Heart right ventricle (tissue), 16 donors: ENCODE measurements around the gene ZNF385C. TPM values are rescaled to one million over a fixed set of nuclear protein-coding genes. Genes with fewer than 3 reads are reported as not detected.

ENCODE experiments used
- ATAC-seq, 8 donors: fragments of 200-7000 bp; cut with Tn5 transposase; one replicate each; pipeline ENCODE4 v1.9.1; 2020; ENCODE audit warnings: mild to moderate bottlenecking in 8 of 8, moderate library complexity in 8 of 8, moderate number of reproducible peaks in 1 of 8
- DNase-seq, 2 donors: peaks; one replicate each; pipeline ENCODE4 v3.0.0-alpha.2; 2020
- H3K27ac ChIP-seq, 10 donors: fragments of 200-600 bp; sonication (generic) in 2 of 10; one replicate each; pipeline versions ENCODE4 v1.5.0 to v1.8.0; 2020 to 2022; ENCODE audit warnings: mild to moderate bottlenecking in 3 of 10
- H3K27me3 ChIP-seq, 7 donors: fragments of 200-600 bp; one replicate each; pipeline ENCODE4 v1.8.0; 2021 to 2022; ENCODE audit warnings: mild to moderate bottlenecking in 2 of 7
- H3K36me3 ChIP-seq, 9 donors: fragments of 200-600 bp; sonication (generic) in 1 of 9; one replicate each; pipeline versions ENCODE4 v1.5.0 to v1.8.0; 2020 to 2022; ENCODE audit warnings: mild to moderate bottlenecking in 2 of 9
- H3K4me1 ChIP-seq, 9 donors: fragments of 200-600 bp; sonication (generic) in 1 of 9; one replicate each; pipeline versions ENCODE4 v1.5.0 to v1.8.0; 2020 to 2022; ENCODE audit warnings: mild to moderate bottlenecking in 4 of 9
- H3K4me3 ChIP-seq, 10 donors: fragments of 200-600 bp; sonication (generic) in 2 of 10; one replicate each; pipeline versions ENCODE4 v1.5.0 to v1.8.0; 2020 to 2022; ENCODE audit warnings: mild to moderate bottlenecking in 7 of 10, moderate library complexity in 2 of 10
- H3K9me3 ChIP-seq, 11 donors: fragments of 200-600 bp in 10 of 11; sonication (generic) in 2 of 11; one replicate each; pipeline versions ENCODE4 v1.5.0 to v1.8.0; 2013 to 2022; ENCODE audit warnings: mild to moderate bottlenecking in 2 of 11, control low read depth in 1 of 11, moderate library complexity in 1 of 11
- CTCF ChIP-seq, 9 donors: fragments of 200-600 bp; sonication (generic) in 2 of 9; IDR thresholded peaks; one replicate each; pipeline versions ENCODE4 v1.5.0 to v1.8.0; 2021 to 2022; ENCODE audit warnings: antibody characterized with exemption in 9 of 9, mild to moderate bottlenecking in 5 of 9, moderate library complexity in 1 of 9
- WGBS, 2 donors: extraction: QIAGEN DNeasy Blood & Tissue Kit; methylation state at CpG; one replicate each; pipeline ENCODE4 v1.1.7; 2013; ENCODE audit warnings: inconsistent platforms in 1 of 2; 5-methylcytosine and 5-hydroxymethylcytosine counted together
- intact Hi-C, 10 donors: fragments of 100-400 bp; cut with DNase I; formaldehyde crosslinking; loops; one replicate each; pipeline versions ENCODE4 v1.11.1 to v1.14.2; 2022
- polyA plus RNA-seq, 2 donors: library from polyadenylated mRNA; stranded (reverse); fragments of 200-250 nt; gene quantifications; one replicate each; pipeline ENCODE4 v1.2.3, GENCODE V29; 2013
- total RNA-seq, 10 donors: library from RNA; stranded (reverse); fragmentation: NEBNext Ultra II Directional in 3 of 10; extraction: Animal tissue kit (Norgen Biotek cat#: 25700) in 3 of 10; gene quantifications; one replicate each; pipeline versions ENCODE4 v1.2.1 to v1.2.4, GENCODE V29; 2021 to 2023
- donor health status: Arrhythmogenic right ventricular cardiomyopathy.
- donor health status: ischemic (EF 13 %, LVEDD 7.1; RV severe dilation, severe dysfunction).
- donor health status: healthy with polysubstance abuse.
- donor health status: DM: no; HTN: yes; CAD: no.
- donor health status: DM: no; HTN: no; CAD: no.
- donor health status: ischemic (EF 25% LVEDD 6.9; RV normal size, moderate dysfunction).
- donor health status: ischemic (EF 25% LVEDD 5.7; RV mildly dilated, moderate dysfunction).
- donor health status: healthy.
- donor health status: DM: yes; HTN: yes; CAD: no.
- donor health status: Ischemic cardiomyopathy.
- donor health status: ischemic (EF 35%, LVEDD 5.7; RV mildly dilated, moderate dysfunction).
- donor health status: nonischemic (EF 11% LVEDD 7.7; RV severe dilation, severe dysfunction).
- donor health status: DM: yes; HTN: yes; CAD: no.
- donor health status: PGD.
- donor health status: ischemic (EF 29% LVEDD 5.4; RV normal size, mild dysfunction).
- donor health status: nonischemic (EF 23%, LVEDD 6.1; RV moderate dilation, normal function).

Gene ZNF385C
- total and polyA plus RNA-seq, 12 donors = 0.09 to 0.56 (median 0.24) TPM; not detected in 1

DNA sequence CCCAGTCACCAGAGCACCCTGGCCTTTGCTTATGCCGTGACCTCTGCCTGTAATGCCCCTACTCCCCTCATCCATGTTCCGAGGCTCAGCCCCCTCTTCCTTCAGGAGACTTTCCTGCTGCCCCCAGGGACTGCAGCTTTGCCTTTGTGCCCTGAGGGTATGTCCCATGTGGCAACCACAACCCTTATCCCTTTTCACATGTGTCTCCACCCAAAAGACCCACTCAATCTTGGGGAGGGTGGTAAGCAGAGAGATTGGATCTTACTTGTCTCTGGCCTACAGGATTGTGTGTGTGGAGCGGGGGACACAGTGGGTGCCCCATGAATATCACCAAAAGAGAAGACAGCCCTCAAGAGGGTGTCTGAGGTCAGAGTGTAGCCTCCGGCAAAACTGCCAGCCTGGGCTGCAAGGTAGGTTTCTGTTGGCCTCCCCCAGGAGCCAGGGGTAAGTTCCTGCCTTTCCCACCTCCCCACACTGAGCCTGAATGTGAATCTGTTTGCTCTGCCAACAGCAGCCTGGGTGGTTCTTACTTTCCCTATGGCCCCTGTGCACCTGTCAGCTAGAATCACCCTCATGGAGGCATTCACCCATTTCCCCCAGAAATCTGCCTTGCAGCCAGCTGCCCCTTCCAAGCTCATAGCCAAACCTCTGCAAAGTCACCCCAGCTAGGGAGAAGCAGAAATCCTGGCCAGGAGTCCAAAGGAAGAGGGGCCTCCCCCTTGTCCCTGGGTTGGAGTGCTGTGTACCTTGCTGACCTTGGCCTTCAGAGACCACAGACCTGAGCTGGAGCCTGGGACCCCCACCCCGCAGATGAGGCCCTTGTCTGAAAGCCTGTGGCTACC, 36.4 kb downstream of the ZNF385C start:
- Histone ChIP-seq H3K27me3 (peaks cover 0 to 7% (median 0%) of the 10 kb centered on the region in 7 donors), H3K9me3 (no peaks in the 10 kb centered on the region), H3K36me3 (no peaks in the 10 kb centered on the region), H3K27ac (no peak overlapping the region), H3K4me3 (no peak overlapping the region), H3K4me1 (peaks cover 0 to 9% (median 3%) of the 10 kb centered on the region in 9 donors)
- ATAC-seq (no peak), DNase-seq (no peak)
- no peak for TF ChIP-seq CTCF (IDR thresholded peaks at IDR 0.05)
- WGBS, 2 donors = 69 to 73% methylated on average over 5 of the region's 5 CpGs
- intact Hi-C loops = loop anchor here in 2 of 10 donors (5.0 kb wide), 2 partner anchors 35 kb away; partner anchors contain the start of gene ZNF385C (in 1 of the 2)

DNA sequence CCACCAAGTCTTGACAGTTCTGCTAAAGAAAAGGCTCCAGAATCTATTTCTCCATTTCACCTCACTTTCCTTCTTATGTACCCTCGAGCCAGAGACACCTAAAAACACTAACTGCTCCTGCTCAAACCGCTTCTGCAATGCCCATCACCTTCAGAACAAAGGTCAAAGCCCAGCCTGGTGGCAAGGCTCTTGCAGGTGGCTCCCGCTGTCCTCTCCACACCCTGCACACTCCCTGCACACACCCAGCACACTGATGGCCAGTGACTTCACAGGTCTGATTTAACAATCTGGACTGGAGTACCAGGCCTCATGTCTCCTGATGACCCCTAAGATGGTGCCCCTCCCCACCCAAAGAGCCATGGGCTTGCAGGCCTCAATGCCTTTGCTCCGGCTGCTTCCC, 38.0 kb downstream of the ZNF385C start:
- peaks cover 0 to 9% (median 3%) of the 10 kb centered on the region in 9 donors for H3K4me1 ChIP-seq
- intact Hi-C loops = loop anchor here in 2 of 10 donors (5.0 kb wide), 2 partner anchors 33 to 37 kb away; partner anchors contain the start of gene ZNF385C (in 1 of the 2)
- H3K9me3 ChIP-seq = no peaks in the 10 kb centered on the region
- no peak overlapping the region for H3K4me3 ChIP-seq
- no peak for ATAC-seq
- H3K36me3 ChIP-seq = no peaks in the 10 kb centered on the region
- H3K27me3 ChIP-seq = peaks cover 0 to 18% (median 12%) of the 10 kb centered on the region in 7 donors
- DNase-seq = no peak
- no peak for TF ChIP-seq CTCF (IDR thresholded peaks at IDR 0.05)
- WGBS, 2 donors = 89 to 91% methylated on average over 4 of the region's 4 CpGs
- no peak overlapping the region for H3K27ac ChIP-seq

DNA sequence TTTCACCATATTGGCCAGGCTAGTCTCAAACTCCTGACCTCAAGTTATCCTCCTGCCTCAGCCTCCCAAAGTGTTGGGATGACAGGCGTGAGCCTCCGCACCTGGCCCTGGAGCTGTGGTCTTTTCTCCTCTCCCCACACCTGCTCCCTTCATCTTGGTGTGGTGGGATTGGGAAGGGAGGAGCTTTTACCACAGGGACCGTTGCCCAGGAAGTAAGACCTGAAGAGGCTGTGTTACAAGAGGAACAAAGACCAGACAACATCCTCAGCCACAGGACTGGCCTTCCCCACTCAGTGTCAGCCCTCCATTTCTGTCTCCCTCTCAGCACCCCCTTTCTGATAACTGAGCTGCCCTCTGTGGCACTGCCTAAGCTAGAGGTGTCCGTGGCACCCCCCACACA, 38.5 kb downstream of the ZNF385C start:
- no peak overlapping the region for H3K27ac ChIP-seq
- WGBS, 2 donors = 69 to 72% methylated on average over 4 of the region's 4 CpGs
- peaks cover 0 to 22% (median 14%) of the 10 kb centered on the region in 7 donors for H3K27me3 ChIP-seq
- H3K4me3 ChIP-seq = no peak overlapping the region
- ATAC-seq (no peak), DNase-seq (no peak)
- H3K4me1 ChIP-seq = peaks cover 0 to 9% (median 3%) of the 10 kb centered on the region in 9 donors
- no peak for TF ChIP-seq CTCF (IDR thresholded peaks at IDR 0.05)
- no peaks in the 10 kb centered on the region for H3K36me3 ChIP-seq
- no peaks in the 10 kb centered on the region for H3K9me3 ChIP-seq
- intact Hi-C loops = loop anchor here in 2 of 10 donors (5.0 kb wide), 2 partner anchors 33 to 37 kb away; partner anchors contain the start of gene ZNF385C (in 1 of the 2)

DNA sequence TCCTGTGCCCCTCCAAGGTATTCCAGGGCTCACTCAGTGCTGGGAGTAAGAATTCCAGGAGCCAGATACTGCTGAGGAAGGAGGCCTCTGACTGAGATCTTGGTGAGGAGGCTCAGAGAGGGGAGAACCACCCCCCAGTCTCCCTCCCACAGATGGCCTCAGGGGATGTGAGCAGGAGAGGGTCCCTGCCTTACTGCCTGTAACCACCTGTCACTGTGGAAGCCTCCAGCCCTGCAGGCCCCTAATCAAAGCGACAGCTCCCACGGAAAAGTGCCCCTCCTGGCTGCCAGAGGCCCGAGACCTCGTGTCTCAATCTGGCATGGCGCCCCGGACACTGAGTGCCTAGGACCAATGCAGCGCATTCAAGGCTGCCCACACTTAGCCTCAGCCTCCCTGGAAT, 40.2 kb downstream of the ZNF385C start:
- TF ChIP-seq CTCF (IDR thresholded peaks at IDR 0.05) = no peak
- ATAC-seq (no peak), DNase-seq (no peak)
- intact Hi-C loops = no loop called here
- Histone ChIP-seq H3K9me3 (no peaks in the 10 kb centered on the region), H3K36me3 (no peaks in the 10 kb centered on the region), H3K4me1 (peaks cover 0 to 3% (median 0%) of the 10 kb centered on the region in 9 donors), H3K27ac (no peak overlapping the region), H3K4me3 (no peak overlapping the region), H3K27me3 (peaks cover 0 to 39% (median 31%) of the 10 kb centered on the region in 7 donors)
- 59 to 67% methylated on average over 7 of the region's 7 CpGs for WGBS, 2 donors
